GM12873 (cell line): Measurements from ENCODE around the gene RRP1.

Experiments used
- TF ChIP-seq, protein P1 (sequence below): IDR thresholded peaks from 2 replicates; pipeline ENCODE4 v1.5.1; 2012; ENCODE audit warnings: low read depth, mild to moderate bottlenecking, moderate library complexity, low read length, control low read depth; ENCODE audit not compliant: insufficient read depth; ENCODE audit errors: missing control alignments

RRP1 gene

DNA sequence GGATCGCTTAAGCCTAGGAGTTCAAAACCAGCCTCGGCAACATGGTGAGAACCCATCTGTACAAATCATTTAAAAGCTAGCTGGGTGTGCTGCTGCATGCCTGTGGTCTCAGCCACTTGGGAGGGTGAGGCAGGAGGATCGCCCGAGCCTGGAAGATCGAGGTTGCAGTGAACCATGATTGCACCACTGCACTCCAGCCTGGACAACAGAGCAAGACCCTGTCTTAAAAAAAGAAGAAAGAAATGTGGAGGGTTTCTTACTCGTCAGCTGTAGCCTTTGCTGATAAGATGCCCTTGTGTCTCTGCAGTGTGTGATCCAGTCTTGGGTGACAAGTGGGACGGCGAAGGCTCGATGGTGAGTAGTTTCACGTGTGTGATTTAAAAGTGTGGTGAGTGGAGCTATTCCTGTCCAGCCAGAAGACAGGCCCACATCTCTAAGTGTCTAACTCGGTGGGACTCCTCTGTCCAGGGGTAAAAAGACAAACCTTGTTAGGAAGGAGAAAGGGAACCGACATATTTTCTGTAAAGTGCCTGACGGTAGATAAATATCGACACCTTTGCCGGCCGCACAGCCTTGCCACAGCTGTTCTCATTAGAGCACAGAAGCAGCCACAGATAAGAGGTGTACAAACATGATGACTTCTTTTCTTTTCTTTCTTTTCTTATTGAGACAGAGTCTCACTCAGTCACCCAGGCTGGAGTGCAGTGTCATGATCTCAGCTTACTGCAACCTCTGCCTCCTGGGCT, 43.4 kb upstream of the RRP1 start:
- TF ChIP-seq, protein P1, sequence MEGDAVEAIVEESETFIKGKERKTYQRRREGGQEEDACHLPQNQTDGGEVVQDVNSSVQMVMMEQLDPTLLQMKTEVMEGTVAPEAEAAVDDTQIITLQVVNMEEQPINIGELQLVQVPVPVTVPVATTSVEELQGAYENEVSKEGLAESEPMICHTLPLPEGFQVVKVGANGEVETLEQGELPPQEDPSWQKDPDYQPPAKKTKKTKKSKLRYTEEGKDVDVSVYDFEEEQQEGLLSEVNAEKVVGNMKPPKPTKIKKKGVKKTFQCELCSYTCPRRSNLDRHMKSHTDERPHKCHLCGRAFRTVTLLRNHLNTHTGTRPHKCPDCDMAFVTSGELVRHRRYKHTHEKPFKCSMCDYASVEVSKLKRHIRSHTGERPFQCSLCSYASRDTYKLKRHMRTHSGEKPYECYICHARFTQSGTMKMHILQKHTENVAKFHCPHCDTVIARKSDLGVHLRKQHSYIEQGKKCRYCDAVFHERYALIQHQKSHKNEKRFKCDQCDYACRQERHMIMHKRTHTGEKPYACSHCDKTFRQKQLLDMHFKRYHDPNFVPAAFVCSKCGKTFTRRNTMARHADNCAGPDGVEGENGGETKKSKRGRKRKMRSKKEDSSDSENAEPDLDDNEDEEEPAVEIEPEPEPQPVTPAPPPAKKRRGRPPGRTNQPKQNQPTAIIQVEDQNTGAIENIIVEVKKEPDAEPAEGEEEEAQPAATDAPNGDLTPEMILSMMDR, result no peak

DNA sequence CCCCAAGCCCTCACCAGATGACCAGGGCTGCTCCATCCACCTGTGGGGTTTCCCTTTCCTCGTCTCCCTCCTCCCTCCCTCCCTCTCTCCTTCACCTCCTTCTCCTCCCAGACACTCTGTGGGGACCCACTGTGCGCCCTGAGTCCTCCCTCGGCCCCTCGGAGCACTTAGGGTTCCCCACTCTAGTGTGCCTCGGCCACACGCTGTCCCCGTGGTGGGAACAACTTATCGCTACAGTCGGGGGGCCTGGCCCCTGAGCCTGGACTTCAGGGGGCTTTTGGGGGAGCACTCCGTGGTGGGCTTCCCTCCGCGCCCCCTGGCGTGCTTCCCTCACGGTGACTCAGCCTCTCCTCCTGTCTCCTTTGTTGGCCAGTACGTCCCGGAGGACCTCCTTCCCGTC, 40.8 kb upstream of the RRP1 start:
- TF ChIP-seq, protein P1, result no peak

DNA sequence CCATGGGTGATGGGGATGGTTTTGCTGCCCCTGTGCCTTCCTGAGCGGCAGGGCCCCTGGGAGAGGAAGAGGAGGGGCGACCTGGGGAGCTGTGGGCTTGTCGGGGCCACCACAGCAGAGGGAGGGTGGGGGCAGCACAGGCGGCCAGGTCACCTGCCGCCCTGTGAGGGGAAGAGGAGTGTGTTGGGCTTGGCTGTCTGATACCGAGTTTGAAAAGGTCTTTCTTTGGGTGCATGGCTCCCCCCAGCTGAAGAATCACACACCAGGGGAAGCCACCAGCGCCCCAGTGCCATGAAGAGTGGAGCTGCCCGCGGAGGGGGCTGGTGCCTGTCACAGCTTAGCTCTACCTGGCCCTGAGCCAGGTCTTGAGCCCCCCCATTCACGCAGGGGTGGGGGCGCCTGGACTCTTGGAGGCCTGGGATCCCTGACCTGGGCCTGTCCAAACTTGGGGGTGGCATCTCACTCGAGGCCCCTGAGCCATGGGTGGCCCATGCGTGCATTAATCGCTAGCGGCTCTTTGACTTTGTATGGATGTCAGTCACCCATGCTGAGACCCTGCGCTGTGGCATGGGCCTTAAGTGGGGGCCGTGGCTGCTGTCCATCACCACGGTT, 39.6 kb upstream of the RRP1 start:
- TF ChIP-seq, protein P1, result no peak

DNA sequence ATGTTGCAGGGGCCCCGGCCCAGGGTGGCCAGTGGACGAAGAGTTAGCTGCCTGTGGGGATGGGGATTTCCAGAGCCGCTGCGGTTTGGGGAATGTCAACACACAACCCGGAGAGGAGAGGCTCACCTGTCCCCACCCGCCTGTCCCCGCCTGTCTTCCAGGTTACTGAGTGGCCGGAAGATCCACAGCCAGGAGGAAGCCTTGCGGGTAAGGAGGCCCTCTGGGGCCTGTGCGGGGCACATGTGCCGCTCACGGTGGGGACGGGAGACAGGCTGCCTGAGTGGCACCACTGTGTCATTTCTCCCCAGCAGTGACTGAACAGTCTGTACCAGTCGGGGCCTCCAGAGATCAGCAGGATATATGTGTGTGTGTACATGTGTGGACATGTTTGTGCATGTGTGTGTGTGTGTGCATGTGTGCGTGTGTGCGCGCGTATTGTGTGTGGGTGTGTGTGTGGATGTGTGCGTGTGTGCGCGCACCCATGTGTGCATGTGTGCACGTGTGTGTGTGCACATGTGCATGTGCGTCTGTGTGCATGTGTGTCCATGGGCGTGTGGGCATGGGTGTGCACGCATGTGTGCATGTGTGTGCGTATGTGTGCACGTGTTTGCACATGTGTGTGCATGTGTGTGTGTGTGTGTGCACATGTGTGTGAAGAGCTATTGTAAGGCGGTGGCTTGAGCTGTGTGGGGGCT, 38.9 kb upstream of the RRP1 start:
- TF ChIP-seq, protein P1, result no peak

DNA sequence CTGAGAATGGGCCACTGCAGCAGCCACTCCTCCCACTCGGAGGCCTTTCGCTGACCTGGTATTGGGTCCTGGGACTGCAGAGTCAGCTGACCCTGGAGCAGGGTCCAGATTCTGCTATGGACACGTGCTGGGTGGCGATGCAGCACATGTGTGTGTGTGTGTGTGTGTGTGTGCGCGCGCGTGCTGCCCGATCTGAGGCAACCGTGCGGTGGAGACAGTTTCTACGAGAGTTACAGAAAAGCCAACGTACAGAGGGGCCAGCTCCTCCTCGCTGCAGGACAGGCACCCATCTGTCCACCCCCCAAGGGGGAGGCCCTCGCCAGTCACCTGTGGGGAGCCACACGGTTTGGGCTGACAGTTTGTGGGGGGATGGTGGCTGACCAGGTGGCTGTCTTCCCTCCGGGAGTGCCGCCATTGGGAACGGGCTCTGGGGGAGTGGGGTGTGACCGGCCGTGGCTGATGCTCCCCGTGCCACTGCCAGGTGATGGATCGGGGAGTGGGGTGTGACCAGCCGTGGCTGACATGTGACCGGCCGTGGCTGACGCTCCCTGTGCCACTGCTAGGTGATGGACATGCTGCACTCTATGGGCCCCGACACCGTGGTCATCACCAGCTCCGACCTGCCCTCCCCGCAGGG, 37.3 kb upstream of the RRP1 start:
- TF ChIP-seq, protein P1, result no peak

DNA sequence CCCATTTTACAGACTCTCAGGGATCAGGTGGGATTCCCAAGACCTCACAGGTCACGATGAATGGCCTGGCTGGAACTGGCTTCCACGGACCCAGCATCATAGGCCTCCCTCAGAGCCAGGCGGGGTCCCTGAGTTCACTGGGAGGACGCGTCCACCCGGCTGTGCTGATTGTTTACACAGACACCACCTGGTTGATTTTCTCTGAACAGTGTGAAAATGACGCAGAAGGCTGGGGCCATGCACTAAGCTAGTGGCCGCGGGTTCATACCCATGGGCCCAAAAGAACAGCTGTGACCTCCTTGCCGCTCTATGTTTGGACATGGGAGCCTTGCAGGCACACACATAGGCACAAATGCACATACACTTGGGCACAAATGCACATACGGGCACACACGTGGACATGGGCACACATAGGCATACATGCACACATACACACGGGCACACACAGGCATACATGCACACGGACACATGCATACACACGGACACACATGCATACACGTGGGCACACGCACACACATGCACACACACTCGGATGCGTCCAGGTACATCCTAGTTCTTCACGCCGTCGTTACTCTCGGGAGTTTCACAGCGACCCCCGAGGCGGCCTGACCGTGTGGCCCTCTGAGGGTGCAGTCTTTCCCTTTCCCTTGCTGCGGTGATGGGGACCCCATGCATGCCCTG, 36.5 kb upstream of the RRP1 start:
- TF ChIP-seq, protein P1, result no peak
